ENCODE data around the gene SOX18. TPM values are rescaled to one million over a fixed set of nuclear protein-coding genes. Genes with fewer than 3 reads are reported as not detected.

The SOX18 gene
- total RNA-seq, 3 donors from 2014 or later: 0.13 to 0.24 (median 0.24) TPM

- H3K4me1 Mint-ChIP-seq (ENCODE audit: low read depth): peaks cover 35% of the 10 kb centered on the region
- no peaks in the 10 kb centered on the region for H3K9me3 Mint-ChIP-seq
- no peak overlapping the region for H3K4me3 Mint-ChIP-seq
- DNase-seq (no peak), ATAC-seq (no peak)
- H3K36me3 Mint-ChIP-seq (ENCODE audit: insufficient read depth): peaks cover 34% of the 10 kb centered on the region
- no peaks in the 10 kb centered on the region for H3K27me3 Mint-ChIP-seq (ENCODE audit: low read depth)
Measured at GRCh38 chr20:64003960-64004725, 45.3 kb downstream of the SOX18 start.

- Mint-ChIP-seq H3K4me3 (no peak overlapping the region), H3K9me3 (no peaks in the 10 kb centered on the region), H3K4me1 (ENCODE audit: low read depth) (peaks cover 22% of the 10 kb centered on the region), H3K27me3 (ENCODE audit: low read depth) (no peaks in the 10 kb centered on the region), H3K36me3 (ENCODE audit: insufficient read depth) (peaks cover 31% of the 10 kb centered on the region)
- ATAC-seq (no peak), DNase-seq (no peak)
Measured at GRCh38 chr20:64001607-64002011, 47.8 kb downstream of the SOX18 start.

- DNase-seq: no peak
- peaks cover 21% of the 10 kb centered on the region for H3K4me1 Mint-ChIP-seq (ENCODE audit: low read depth)
- no peaks in the 10 kb centered on the region for H3K27me3 Mint-ChIP-seq (ENCODE audit: low read depth)
- H3K4me3 Mint-ChIP-seq: no peak overlapping the region
- H3K36me3 Mint-ChIP-seq (ENCODE audit: insufficient read depth): peaks cover 30% of the 10 kb centered on the region
- no peak for ATAC-seq
- H3K9me3 Mint-ChIP-seq: no peaks in the 10 kb centered on the region
Measured at GRCh38 chr20:64000906-64001305, 48.5 kb downstream of the SOX18 start.

Other genes with a start within 250 kb of the SOX18 start
- gene ZBTB46, start 218.4 kb downstream of the SOX18 start, total RNA-seq: 1 to 10 TPM in 2 of 3 donors, under 1 TPM in 1; 0.89 to 3.8 (median 2.2) TPM
- gene ABHD16B, start 188.1 kb downstream of the SOX18 start, total RNA-seq: not detected
- 10 to 100 TPM; 87.4 to 95.0 (median 89.3) TPM for gene TPD52L2, start 184.4 kb downstream of the SOX18 start, total RNA-seq
- gene DNAJC5, start 154.5 kb downstream of the SOX18 start, total RNA-seq: 10 to 100 TPM; 37.2 to 38.5 (median 37.8) TPM
- 10 to 100 TPM; 48.8 to 59.4 (median 56.6) TPM for gene UCKL1, start 93.2 kb downstream of the SOX18 start, total RNA-seq
- 10 to 100 TPM; 19.8 to 21.0 (median 20.2) TPM for gene ZNF512B, start 79.7 kb downstream of the SOX18 start, total RNA-seq
- 10 to 100 TPM; 14.6 to 17.4 (median 16.8) TPM for gene SAMD10, start 70.0 kb downstream of the SOX18 start, total RNA-seq
- gene PRPF6, start 68.5 kb downstream of the SOX18 start, total RNA-seq: 100 to 1,000 TPM in 1 of 3 donors, 10 to 100 TPM in 2; 95.9 to 101 (median 98.7) TPM
- gene C20orf204, start 13.5 kb downstream of the SOX18 start, total RNA-seq: 1 to 10 TPM; 2.6 to 3.9 (median 3.2) TPM
- gene TCEA2, start 13.6 kb upstream of the SOX18 start, total RNA-seq: 10 to 100 TPM; 10.5 to 17.3 (median 11.5) TPM
- 10 to 100 TPM; 41.7 to 49.0 (median 47.0) TPM for gene RGS19, start 29.9 kb upstream of the SOX18 start, total RNA-seq
- under 1 TPM in 2 of 3 donors, not detected in 1; 0.05 to 0.11 TPM for gene OPRL1, start 30.4 kb upstream of the SOX18 start, total RNA-seq
- under 1 TPM; 0.30 to 0.47 (median 0.38) TPM for gene LKAAEAR1, start 34.8 kb upstream of the SOX18 start, total RNA-seq
- gene NPBWR2, start 57.9 kb upstream of the SOX18 start, total RNA-seq: not detected
- gene MYT1, start 114.8 kb upstream of the SOX18 start, total RNA-seq: not detected
- 10 to 100 TPM; 20.4 to 24.4 (median 21.2) TPM for gene PCMTD2, start 206.1 kb upstream of the SOX18 start, total RNA-seq

Measured in activated T-cell treated with anti-CD3 and anti-CD28 coated beads, Interleukin-2, amount 50 U/mL, for 4 hours (primary cell).